Endothelial cell of umbilical vein (primary cell): ENCODE data around the gene DSE. TPM values are rescaled to one million over a fixed set of nuclear protein-coding genes. Genes with fewer than 3 reads are reported as not detected.

Experiments used
- BruUV-seq: library from RNA; stranded (reverse); fragments of 400-500 nt; replicated peaks from 2 replicates; lab custom pipeline; 2021; lab: Mats Ljungman, UMichigan
- CTCF ChIA-PET: fragments of 300-600, 350-600 bp; sonication (Branson Sonifier 250); formaldehyde crosslinking; loops from one replicate; lab custom pipeline; 2021; ENCODE audit warnings: antibody characterized with exemption, inconsistent platforms; lab: Charles Lee
- POLR2A ChIA-PET: fragments of 300-600, 350-600 bp; sonication (Branson Sonifier 250); formaldehyde crosslinking; loops from one replicate; lab custom pipeline; 2021; ENCODE audit warnings: antibody characterized with exemption, inconsistent platforms; lab: Charles Lee
- DNase-seq: peaks from one replicate; pipeline ENCODE4 v3.0.0-alpha.2; 2011; ENCODE audit warnings: low read depth, low spot score
- FAIRE-seq: peaks from 2 replicates; lab custom pipeline; 2011; peaks lifted over from hg19 to GRCh38; lab: Jason Lieb, UNC
- H2AFZ ChIP-seq: 2 replicates; pipeline ENCODE4 v1.6.0; 2012; ENCODE audit warnings: low read depth, low read length, control low read depth, inconsistent platforms
- H3K27ac ChIP-seq: 2 replicates; pipeline ENCODE4 v1.5.1; 2011; ENCODE audit warnings: low read depth, mild to moderate bottlenecking, control low read depth, low read length, moderate library complexity; ENCODE audit not compliant: insufficient read depth
- H3K27me3 ChIP-seq, 2 experiments: 2 replicates each; pipeline versions ENCODE4 v1.6.0 to v1.6.1; 2011; ENCODE audit warnings: low read length in 2 of 2, mixed read lengths in 1 of 2; ENCODE audit not compliant: control insufficient read depth in 2 of 2, insufficient read depth in 2 of 2
- H3K36me3 ChIP-seq, 2 experiments: 2 replicates in 1 of 2; 3 replicates in 1 of 2; pipeline ENCODE4 v1.5.1; 2011; ENCODE audit warnings: low read length in 2 of 2, mild to moderate bottlenecking in 1 of 2, moderate library complexity in 1 of 2; ENCODE audit not compliant: control insufficient read depth in 2 of 2, insufficient read depth in 2 of 2; ENCODE audit errors: extremely low read depth in 1 of 2
- H3K4me1 ChIP-seq: 3 replicates; pipeline ENCODE4 v1.5.1; 2011; ENCODE audit warnings: mild to moderate bottlenecking, low read length; ENCODE audit not compliant: control insufficient read depth, insufficient read depth; ENCODE audit errors: extremely low read depth
- H3K4me2 ChIP-seq: 2 replicates; pipeline ENCODE4 v1.6.1; 2011; ENCODE audit warnings: low read length, control low read depth, mixed read lengths; ENCODE audit not compliant: insufficient read depth
- H3K4me3 ChIP-seq, 3 experiments: fragments of 200-600 bp in 1 of 3; sonication (generic), shearing (Covaris generic) in 1 of 3; replicated peaks in 1 of 3; 2 replicates each; pipeline ENCODE4 v1.5.1; 2011 to 2016; ENCODE audit warnings: control low read depth in 3 of 3, low read length in 3 of 3, mild to moderate bottlenecking in 2 of 3, inconsistent platforms in 1 of 3, low read depth in 1 of 3, moderate library complexity in 1 of 3; ENCODE audit not compliant: insufficient read depth in 1 of 3
- H3K79me2 ChIP-seq: 2 replicates; pipeline ENCODE4 v1.6.0; 2012; ENCODE audit warnings: low read length, inconsistent platforms; ENCODE audit not compliant: control insufficient read depth, insufficient read depth
- H3K9ac ChIP-seq: replicated peaks from 2 replicates; pipeline ENCODE3; 2011; ENCODE audit warnings: low read length, control low read depth; ENCODE audit not compliant: insufficient read depth; ENCODE audit errors: extremely low read depth
- H3K9me1 ChIP-seq: replicated peaks from 3 replicates; pipeline ENCODE4 v1.6.0; 2011; ENCODE audit warnings: mild to moderate bottlenecking, low read length; ENCODE audit not compliant: control insufficient read depth, insufficient read depth; ENCODE audit errors: extremely low read depth
- H3K9me3 ChIP-seq: replicated peaks from 2 replicates; pipeline ENCODE4 v1.5.1; 2012; ENCODE audit warnings: low read length, inconsistent platforms; ENCODE audit not compliant: control insufficient read depth, insufficient read depth
- H4K20me1 ChIP-seq: replicated peaks from 2 replicates; pipeline ENCODE3; 2011; ENCODE audit warnings: mild to moderate bottlenecking, low read length; ENCODE audit not compliant: control insufficient read depth, insufficient read depth; ENCODE audit errors: extremely low read depth
- CTCF ChIP-seq, 2 donors: IDR thresholded peaks; 1 replicate in 1 of 2; 2 replicates in 1 of 2; pipeline ENCODE4 v1.5.1; 2011; ENCODE audit warnings: low read length in 2 of 2, mild to moderate bottlenecking in 2 of 2, moderate library complexity in 2 of 2, control low read depth in 1 of 2, inconsistent platforms in 1 of 2, low read depth in 1 of 2; ENCODE audit not compliant: insufficient read depth in 1 of 2; ENCODE audit errors: extremely low read depth in 1 of 2
- EZH2 ChIP-seq: IDR thresholded peaks from 2 replicates; pipeline ENCODE4 v1.6.1; 2012; ENCODE audit warnings: borderline replicate concordance, low read depth, mild to moderate bottlenecking, moderate library complexity, low read length, inconsistent platforms; ENCODE audit not compliant: severe bottlenecking
- FOS ChIP-seq: IDR thresholded peaks from 2 replicates; pipeline ENCODE4 v1.6.1; 2011; ENCODE audit warnings: mild to moderate bottlenecking, low read length, moderate library complexity, borderline replicate concordance; ENCODE audit not compliant: insufficient read depth
- GATA2 ChIP-seq: IDR thresholded peaks from 2 replicates; pipeline ENCODE4 v1.7.0; 2011; ENCODE audit warnings: low read depth, mild to moderate bottlenecking, moderate library complexity, mixed read lengths, low read length; ENCODE audit not compliant: insufficient read length, insufficient read depth
- JUN ChIP-seq: IDR thresholded peaks from 2 replicates; pipeline ENCODE4 v1.6.1; 2011; ENCODE audit warnings: borderline replicate concordance, low read depth; ENCODE audit not compliant: insufficient read length, insufficient read depth
- MAX ChIP-seq: IDR thresholded peaks from 2 replicates; pipeline ENCODE4 v1.6.1; 2011; ENCODE audit not compliant: insufficient read depth, insufficient read length
- MYC ChIP-seq: IDR thresholded peaks from one replicate; pipeline ENCODE4 v1.6.1; 2011; ENCODE audit warnings: mild to moderate bottlenecking, low read depth, low read length
- POLR2A ChIP-seq: IDR thresholded peaks from 2 replicates; pipeline ENCODE4 v1.6.1; 2012; ENCODE audit warnings: low read depth, mild to moderate bottlenecking, control low read depth, low read length
- POLR2AphosphoS5 ChIP-seq: IDR thresholded peaks from 2 replicates; pipeline ENCODE4 v1.6.1; 2012; ENCODE audit warnings: low read depth, mild to moderate bottlenecking, control low read depth, low read length, moderate library complexity; ENCODE audit not compliant: insufficient read depth
- dilution Hi-C: fragments of 300-500 bp; cut with MboI; formaldehyde crosslinking; loops from one replicate; pipeline ENCODE4 v1.15.0; 2019; ENCODE audit warnings: low sequenced_read_pairs; ENCODE audit not compliant: extremely low pct_ligation_motif_present
- intact Hi-C: fragments of 100-400 bp; cut with micrococcal nuclease; formaldehyde crosslinking; loops from one replicate; pipeline ENCODE4 v1.10.0; 2022
- polyA plus RNA-seq, 4 experiments: library from polyadenylated mRNA; depleted of rRNA in 3 of 4; stranded (reverse) in 3 of 4; unstranded in 1 of 4; fragments of >200 nt; gene quantifications; 2 replicates each; pipeline versions ENCODE4 v1.2.1 to v1.2.3, GENCODE V29; 2011 to 2012; ENCODE audit warnings: missing spikeins in 1 of 4
- total RNA-seq: library from RNA; stranded (reverse); gene quantifications from 2 replicates; pipeline ENCODE4 v1.2.3, GENCODE V29; 2021

The DSE gene
- total and polyA plus RNA-seq, 2 donors (not counting 3 experiments of a cell fraction or from before 2014, with no cell fraction given), result 12.0 to 25.0 TPM

DNA sequence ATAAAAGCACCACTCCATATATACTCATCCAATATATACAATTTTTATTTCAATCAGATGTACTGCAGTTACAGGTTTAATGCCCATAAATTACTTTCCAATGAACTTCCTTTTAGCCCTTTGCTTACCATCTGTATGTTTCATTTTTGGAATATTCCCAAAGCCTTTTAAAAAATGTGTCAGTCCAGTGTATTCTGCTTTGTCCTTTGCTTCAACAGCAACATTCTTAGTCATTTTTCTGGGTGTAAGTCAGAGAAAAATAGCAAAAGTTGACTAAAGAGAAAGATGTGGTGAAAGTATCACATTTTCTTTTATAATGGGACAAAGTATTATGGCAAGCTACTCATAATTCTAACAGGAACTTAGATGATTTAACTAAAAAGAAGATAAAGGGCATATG is 15.2 kb downstream of the DSE start:
- H3K9me3 ChIP-seq, result no peaks in the 10 kb centered on the region
- TF ChIP-seq EZH2 (no peak), GATA2 (no peak), JUN (no peak), MYC (no peak)
- dilution Hi-C loops (no loop called here), intact Hi-C loops (loop anchor here (1.0 kb wide), 1 partner anchor 15 kb away; no protein-coding TSS in a partner anchor)
- FAIRE-seq (no peak), DNase-seq (no peak)
- H3K79me2 ChIP-seq, result no peaks in the 10 kb centered on the region
- H2AFZ ChIP-seq, result no peak overlapping the region
- no peaks in the 10 kb centered on the region for H3K27me3 ChIP-seq
- POLR2A ChIA-PET, result no interaction called here
- H3K9me1 ChIP-seq, result no peaks in the 10 kb centered on the region
- H4K20me1 ChIP-seq, result no peaks in the 10 kb centered on the region
- no peak overlapping the region for H3K27ac ChIP-seq
- no peak overlapping the region for H3K4me2 ChIP-seq
- no TSS peak for BruUV-seq
- H3K36me3 ChIP-seq, result no peaks in the 10 kb centered on the region
- no peak overlapping the region for H3K4me3 ChIP-seq
- peaks cover 30% of the 10 kb centered on the region for H3K4me1 ChIP-seq
- CTCF ChIA-PET, result interaction anchor here (1.2 to 1.3 kb wide), 2 partner anchors 37 to 98 kb away, joined by 3 read pairs; no protein-coding TSS in a partner anchor
- no peak overlapping the region for H3K9ac ChIP-seq

GRCh38 chr6:116386581-116387299 is 16.0 kb downstream of the DSE start:
- no peak overlapping the region for H2AFZ ChIP-seq
- intact Hi-C loops (loop anchor here (1.0 kb wide), 1 partner anchor 15 kb away; no protein-coding TSS in a partner anchor), dilution Hi-C loops (no loop called here)
- H3K27me3 ChIP-seq, result no peaks in the 10 kb centered on the region
- H3K4me1 ChIP-seq, result peaks cover 30% of the 10 kb centered on the region
- no peaks in the 10 kb centered on the region for H3K9me3 ChIP-seq
- H3K4me2 ChIP-seq, result no peak overlapping the region
- FAIRE-seq (no peak), DNase-seq (peak; percentile 17)
- H3K4me3 ChIP-seq, result no peak overlapping the region
- ChIA-PET POLR2A (no interaction called here), CTCF (interaction anchor here (0.5 to 1.3 kb wide), 6 partner anchors 15 to 99 kb away, joined by 3 to 4 read pairs (median 3); no protein-coding TSS in a partner anchor)
- H3K9me1 ChIP-seq, result no peaks in the 10 kb centered on the region
- no peak overlapping the region for H3K27ac ChIP-seq
- H3K79me2 ChIP-seq, result no peaks in the 10 kb centered on the region
- H3K36me3 ChIP-seq, result no peaks in the 10 kb centered on the region
- no peak for TF ChIP-seq POLR2A
- TF ChIP-seq FOS, result no peak
- no peak for TF ChIP-seq EZH2
- TF ChIP-seq MYC, result no peak
- TF ChIP-seq GATA2, result no peak
- no peak for TF ChIP-seq MAX
- TF ChIP-seq CTCF (IDR thresholded peaks at IDR 0.05; ENCODE audit: extremely low read depth in 1 of 2, insufficient read depth in 1 of 2, low read depth in 1 of 2, low read length in 2 of 2), result no peak
- TF ChIP-seq POLR2AphosphoS5, result no peak
- no peak for TF ChIP-seq JUN
- BruUV-seq, result no TSS peak
- no peaks in the 10 kb centered on the region for H4K20me1 ChIP-seq
- H3K9ac ChIP-seq, result no peak overlapping the region
